ENCODE data around the gene SUSD1. TPM values are rescaled to one million over a fixed set of nuclear protein-coding genes. Genes with fewer than 3 reads are reported as not detected.
"Not testable (repeated sequence)": the region's sequence is repeated elsewhere in the genome, so short reads cannot be mapped to it uniquely, and the experiment has no call there.

The SUSD1 gene
- total RNA-seq, 4 donors from 2014 or later: 4.7 to 5.8 (median 5.4) TPM

DNA sequence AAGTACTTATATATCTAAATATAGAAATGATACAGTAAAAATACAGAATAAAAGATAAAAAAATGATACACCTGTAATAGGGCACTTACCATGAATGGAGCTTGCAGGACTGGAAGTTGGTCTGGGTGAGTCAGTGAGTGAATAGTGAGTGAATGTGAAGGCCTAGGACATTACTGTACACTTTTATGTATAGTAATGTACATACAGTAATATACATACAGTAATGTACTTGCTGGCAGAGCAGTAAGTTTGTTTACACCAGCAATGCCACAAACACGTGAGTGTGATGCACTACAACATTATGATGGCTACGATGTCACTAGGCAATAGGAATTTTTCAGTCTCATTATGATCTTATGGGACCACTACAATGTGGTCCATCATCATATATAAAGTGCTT lies 34.2 kb downstream of the SUSD1 start:
- intact Hi-C loops (cut with DNase I): no loop called here
- Histone ChIP-seq H3K36me3 (peaks cover 0 to 17% (median 2%) of the 10 kb centered on the region in 4 donors), H3K27ac (replicated peaks in 1 of 4) (no peak overlapping the region), H3K4me1 (no peaks in the 10 kb centered on the region), H3K27me3 (no peaks in the 10 kb centered on the region), H3K4me3 (no peak overlapping the region), H3K9me3 (no peaks in the 10 kb centered on the region)
- WGBS: 92% methylated on average over 2 of the region's 2 CpGs
- no peak for DNase-seq (ENCODE audit: extremely low spot score)
- TF ChIP-seq POLR2A (IDR thresholded peaks at IDR 0.05; ENCODE audit: low read depth) (no peak), EP300 (IDR thresholded peaks at IDR 0.05) (no peak), POLR2AphosphoS5 (IDR thresholded peaks at IDR 0.05) (no peak)
- TF ChIP-seq, protein P1, sequence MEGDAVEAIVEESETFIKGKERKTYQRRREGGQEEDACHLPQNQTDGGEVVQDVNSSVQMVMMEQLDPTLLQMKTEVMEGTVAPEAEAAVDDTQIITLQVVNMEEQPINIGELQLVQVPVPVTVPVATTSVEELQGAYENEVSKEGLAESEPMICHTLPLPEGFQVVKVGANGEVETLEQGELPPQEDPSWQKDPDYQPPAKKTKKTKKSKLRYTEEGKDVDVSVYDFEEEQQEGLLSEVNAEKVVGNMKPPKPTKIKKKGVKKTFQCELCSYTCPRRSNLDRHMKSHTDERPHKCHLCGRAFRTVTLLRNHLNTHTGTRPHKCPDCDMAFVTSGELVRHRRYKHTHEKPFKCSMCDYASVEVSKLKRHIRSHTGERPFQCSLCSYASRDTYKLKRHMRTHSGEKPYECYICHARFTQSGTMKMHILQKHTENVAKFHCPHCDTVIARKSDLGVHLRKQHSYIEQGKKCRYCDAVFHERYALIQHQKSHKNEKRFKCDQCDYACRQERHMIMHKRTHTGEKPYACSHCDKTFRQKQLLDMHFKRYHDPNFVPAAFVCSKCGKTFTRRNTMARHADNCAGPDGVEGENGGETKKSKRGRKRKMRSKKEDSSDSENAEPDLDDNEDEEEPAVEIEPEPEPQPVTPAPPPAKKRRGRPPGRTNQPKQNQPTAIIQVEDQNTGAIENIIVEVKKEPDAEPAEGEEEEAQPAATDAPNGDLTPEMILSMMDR (IDR thresholded peaks at IDR 0.05): no peak

DNA sequence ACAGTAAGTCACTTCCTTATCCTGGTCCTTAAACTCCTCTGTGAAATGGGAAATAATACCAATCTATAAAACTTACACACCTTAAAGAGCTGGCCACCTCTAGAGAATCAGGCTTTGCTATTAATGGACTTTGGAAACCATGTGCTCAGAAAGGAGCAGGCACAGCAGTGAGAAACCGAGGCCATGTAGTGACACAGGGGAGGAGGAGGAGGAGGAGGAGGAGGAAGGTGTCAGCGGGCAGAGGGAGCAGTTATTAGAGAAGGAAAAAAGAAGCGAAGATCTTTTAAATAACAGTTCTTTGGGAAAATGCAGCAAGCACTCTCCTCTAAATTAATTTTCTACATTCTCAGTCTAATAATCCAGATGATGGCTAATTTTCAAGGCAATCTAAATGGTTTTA lies 38.0 kb downstream of the SUSD1 start:
- H3K27me3 ChIP-seq: no peaks in the 10 kb centered on the region
- H3K9me3 ChIP-seq: no peaks in the 10 kb centered on the region
- no peak for DNase-seq (ENCODE audit: extremely low spot score)
- intact Hi-C loops (cut with DNase I): no loop called here
- no peaks in the 10 kb centered on the region for H3K4me1 ChIP-seq
- peaks cover 0 to 12% (median 0%) of the 10 kb centered on the region in 4 donors for H3K36me3 ChIP-seq
- TF ChIP-seq, protein P1 (IDR thresholded peaks at IDR 0.05): no peak
- no peak for TF ChIP-seq EP300 (IDR thresholded peaks at IDR 0.05)
- TF ChIP-seq POLR2A (IDR thresholded peaks at IDR 0.05; ENCODE audit: low read depth): no peak
- no peak for TF ChIP-seq POLR2AphosphoS5 (IDR thresholded peaks at IDR 0.05)
- WGBS: 97% methylated on average over 3 of the region's 3 CpGs
- H3K4me3 ChIP-seq: no peak overlapping the region
- no peak overlapping the region for H3K27ac ChIP-seq (replicated peaks in 1 of 4)

GRCh38 chr9:112135706-112136105 lies 39.4 kb downstream of the SUSD1 start:
- H3K36me3 ChIP-seq: peaks cover 0 to 4% (median 0%) of the 10 kb centered on the region in 4 donors
- no peak for TF ChIP-seq POLR2A (IDR thresholded peaks at IDR 0.05; ENCODE audit: low read depth)
- no peak for TF ChIP-seq POLR2AphosphoS5 (IDR thresholded peaks at IDR 0.05)
- TF ChIP-seq, protein P1 (IDR thresholded peaks at IDR 0.05): no peak
- no peak for TF ChIP-seq EP300 (IDR thresholded peaks at IDR 0.05)
- no peaks in the 10 kb centered on the region for H3K27me3 ChIP-seq
- no peak overlapping the region for H3K27ac ChIP-seq (replicated peaks in 1 of 4)
- DNase-seq (ENCODE audit: extremely low spot score): no peak
- WGBS: 82% methylated on average over 4 of the region's 4 CpGs
- intact Hi-C loops (cut with DNase I): no loop called here
- H3K4me1 ChIP-seq: no peaks in the 10 kb centered on the region
- H3K4me3 ChIP-seq: no peak overlapping the region
- no peaks in the 10 kb centered on the region for H3K9me3 ChIP-seq

GRCh38 chr9:112133806-112134205 lies 41.3 kb downstream of the SUSD1 start:
- H3K27me3 ChIP-seq; H3K36me3 ChIP-seq; intact Hi-C loops (cut with DNase I); H3K4me1 ChIP-seq; H3K4me3 ChIP-seq; H3K27ac ChIP-seq (replicated peaks in 1 of 4); H3K9me3 ChIP-seq; DNase-seq (ENCODE audit: extremely low spot score): not testable (repeated sequence)
- WGBS: 85% methylated on average over 1 of the region's 1 CpG

GRCh38 chr9:112132356-112132755 lies 42.7 kb downstream of the SUSD1 start:
- H3K36me3 ChIP-seq: no peaks in the 10 kb centered on the region
- H3K4me3 ChIP-seq: no peak overlapping the region
- no peaks in the 10 kb centered on the region for H3K4me1 ChIP-seq
- H3K27me3 ChIP-seq: no peaks in the 10 kb centered on the region
- WGBS: 94% methylated on average over 3 of the region's 3 CpGs
- H3K27ac ChIP-seq (replicated peaks in 1 of 4): no peak overlapping the region
- intact Hi-C loops (cut with DNase I): no loop called here
- no peaks in the 10 kb centered on the region for H3K9me3 ChIP-seq
- peak; percentile 0 for DNase-seq (ENCODE audit: extremely low spot score)
- no peak for TF ChIP-seq POLR2AphosphoS5 (IDR thresholded peaks at IDR 0.05)
- no peak for TF ChIP-seq EP300 (IDR thresholded peaks at IDR 0.05)
- TF ChIP-seq, protein P1 (IDR thresholded peaks at IDR 0.05): no peak
- TF ChIP-seq POLR2A (IDR thresholded peaks at IDR 0.05; ENCODE audit: low read depth): no peak
